HEK293T (cell line): ENCODE data around the gene ILF2.

ENCODE experiments used
- CTCF ChIA-PET: fragments of 350-600 bp; formaldehyde crosslinking; extraction: SDS; loops from one replicate; lab custom pipeline; 2021; ENCODE audit warnings: antibody characterized with exemption, inconsistent platforms; lab: Yijun Ruan, JAX
- POLR2A ChIA-PET: fragments of 350-600 bp; formaldehyde crosslinking; extraction: SDS; loops from one replicate; lab custom pipeline; 2020; ENCODE audit warnings: antibody characterized with exemption, inconsistent platforms; lab: Yijun Ruan, JAX
- DNase-seq: peaks from one replicate; pipeline ENCODE4 v3.0.0; 2012; ENCODE audit warnings: mixed read lengths; ENCODE audit errors: extremely low spot score
- ARNT ChIP-seq: fragments of 450-650 bp; IDR thresholded peaks from 2 replicates; pipeline ENCODE4 v1.6.1; 2017; ENCODE audit warnings: mild to moderate bottlenecking
- BHLHE40 ChIP-seq: fragments of 450-650 bp; IDR thresholded peaks from 2 replicates; pipeline ENCODE4 v1.6.1; 2016; ENCODE audit warnings: mild to moderate bottlenecking, moderate library complexity, borderline replicate concordance
- CTBP1 ChIP-seq: fragments of 450-650 bp; IDR thresholded peaks from 2 replicates; pipeline ENCODE4 v1.6.1; 2016; ENCODE audit warnings: borderline replicate concordance
- ELF4 ChIP-seq: fragments of 450-650 bp; IDR thresholded peaks from 2 replicates; pipeline ENCODE4 v1.6.1; 2017; ENCODE audit warnings: antibody characterized with exemption
- FOXA1 ChIP-seq: fragments of 450-650 bp; IDR thresholded peaks from 2 replicates; pipeline ENCODE4 v1.6.1; 2016; ENCODE audit warnings: mild to moderate bottlenecking
- FOXK2 ChIP-seq: fragments of 450-650 bp; IDR thresholded peaks from 2 replicates; pipeline ENCODE4 v1.6.1; 2016; ENCODE audit warnings: mild to moderate bottlenecking
- FOXM1 ChIP-seq: fragments of 450-650 bp; IDR thresholded peaks from 2 replicates; pipeline ENCODE4 v1.6.1; 2017; ENCODE audit warnings: mild to moderate bottlenecking, borderline replicate concordance
- HDGF ChIP-seq: fragments of 450-650 bp; IDR thresholded peaks from 2 replicates; pipeline ENCODE4 v1.6.1; 2017; ENCODE audit warnings: antibody characterized with exemption, borderline replicate concordance
- L3MBTL2 ChIP-seq: fragments of 450-650 bp; conservative IDR thresholded peaks from 2 replicates; pipeline ENCODE4 v1.6.1; 2016; ENCODE audit warnings: mild to moderate bottlenecking
- LEF1 ChIP-seq: fragments of 450-650 bp; IDR thresholded peaks from 2 replicates; pipeline ENCODE4 v1.6.1; 2017; ENCODE audit warnings: mild to moderate bottlenecking, borderline replicate concordance
- NFRKB ChIP-seq: fragments of 450-650 bp; IDR thresholded peaks from 2 replicates; pipeline ENCODE4 v1.6.1; 2016; ENCODE audit warnings: mild to moderate bottlenecking, moderate library complexity
- SP1 ChIP-seq: fragments of 450-650 bp; IDR thresholded peaks from 2 replicates; pipeline ENCODE4 v1.6.1; 2017
- SUZ12 ChIP-seq: fragments of 450-650 bp; IDR thresholded peaks from 2 replicates; pipeline ENCODE4 v1.6.1; 2016; ENCODE audit warnings: mild to moderate bottlenecking
- TARDBP ChIP-seq: fragments of 450-650 bp; IDR thresholded peaks from 2 replicates; pipeline ENCODE4 v1.6.1; 2016
- ZNF384 ChIP-seq: fragments of 450-650 bp; IDR thresholded peaks from 2 replicates; pipeline ENCODE4 v1.6.1; 2016
- TF ChIP-seq, protein P1 (sequence below): fragments of 450-650 bp; IDR thresholded peaks from 2 replicates; pipeline ENCODE4 v1.6.1; 2016

ILF2 gene

DNA sequence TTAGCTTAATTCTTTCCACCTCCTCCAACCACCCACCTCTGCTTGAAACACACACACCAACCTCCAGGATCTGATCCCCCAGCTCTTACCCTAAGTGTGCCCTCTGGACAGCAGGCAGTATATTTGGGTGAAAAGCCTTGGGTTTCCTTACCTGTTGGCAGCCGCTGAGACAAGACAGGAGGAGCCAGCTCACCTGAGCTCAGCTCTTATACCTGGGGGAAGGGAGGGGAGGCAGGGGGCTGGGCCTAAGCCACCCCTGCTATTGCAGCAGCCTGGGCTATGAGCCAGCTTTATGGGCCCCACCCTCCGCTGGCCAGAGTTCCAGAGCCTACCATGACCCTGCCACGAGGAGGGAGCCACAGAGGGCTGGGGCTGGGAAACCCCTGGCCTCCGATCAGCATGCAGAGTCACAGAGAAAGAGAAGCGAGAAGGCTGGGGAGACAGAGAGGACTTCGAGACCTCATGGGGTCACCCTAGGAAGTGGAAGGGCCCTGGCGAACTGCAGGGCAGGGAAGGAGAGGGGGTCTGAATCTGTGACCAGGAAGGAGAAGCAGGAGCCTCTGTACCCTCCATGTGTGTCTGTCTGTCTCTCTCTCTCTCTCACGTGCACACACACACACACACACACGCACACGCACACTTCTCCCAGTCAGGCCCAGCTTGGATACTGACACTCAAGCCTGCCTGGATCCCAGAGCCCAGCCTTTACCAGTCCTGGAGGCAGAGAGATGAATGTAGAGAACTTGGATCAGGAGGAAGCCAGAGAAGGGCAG is 54.5 kb downstream of the ILF2 start, which contains the start of gene S100A14:
Gene S100A14, minus strand, starts transcription at position 182 of the 773 bp plus-strand sequence. CDS start 467 bp downstream, outside the sequence.
- TF ChIP-seq LEF1 (no peak), L3MBTL2 (no peak), FOXM1 (no peak), FOXA1 (no peak), ZNF384 (no peak), HDGF (no peak)
- ChIA-PET CTCF (interaction anchor here (0.6 to 2.8 kb wide), 2 partner anchors 11 to 28 kb away, joined by 3 to 27 read pairs; partner anchors contain the start of genes S100A1 and S100A13), POLR2A (interaction anchor here (1.0 to 6.3 kb wide), 3 partner anchors 11 to 18 kb away, joined by 3 to 72 read pairs (median 28); partner anchors contain the start of genes CHTOP, S100A1 and S100A13)
- DNase-seq = no peak

DNA sequence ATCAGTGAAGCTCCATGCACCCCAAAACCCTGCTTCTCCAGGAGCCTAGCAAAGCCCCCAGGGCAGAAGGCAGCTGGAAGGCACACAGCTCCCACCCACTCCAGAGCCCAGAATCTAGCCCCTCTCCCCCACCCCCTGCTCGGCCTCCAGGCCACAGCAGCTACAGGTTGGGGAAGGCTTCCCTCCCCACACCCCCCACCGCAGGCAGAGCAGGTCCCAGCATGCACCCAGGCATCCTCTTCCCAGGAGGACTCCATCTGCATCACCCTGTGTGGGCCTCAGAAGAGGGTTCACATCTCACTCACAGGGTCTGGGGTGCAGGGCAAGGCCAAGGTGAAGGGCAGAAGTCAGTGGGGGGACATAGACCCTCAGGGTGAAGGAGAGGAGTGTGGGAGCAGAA is 55.4 kb downstream of the ILF2 start:
- ChIA-PET CTCF (interaction anchor here (0.6 to 2.8 kb wide), 2 partner anchors 12 to 182 kb away, joined by 3 to 27 read pairs; partner anchors contain the start of genes S100A1 and S100A13), POLR2A (interaction anchor here (1.0 to 6.3 kb wide), 3 partner anchors 12 to 19 kb away, joined by 3 to 72 read pairs (median 28); partner anchors contain the start of genes CHTOP, S100A1 and S100A13)
- no peak for DNase-seq
- TF ChIP-seq TARDBP (no peak), CTBP1 (no peak), FOXK2 (no peak), LEF1 (no peak), L3MBTL2 (no peak), SP1 (no peak), FOXA1 (no peak), FOXM1 (no peak), SUZ12 (no peak), ARNT (no peak), ZNF384 (no peak), BHLHE40 (no peak), ELF4 (no peak), NFRKB (no peak), HDGF (no peak)
- TF ChIP-seq, protein P1, sequence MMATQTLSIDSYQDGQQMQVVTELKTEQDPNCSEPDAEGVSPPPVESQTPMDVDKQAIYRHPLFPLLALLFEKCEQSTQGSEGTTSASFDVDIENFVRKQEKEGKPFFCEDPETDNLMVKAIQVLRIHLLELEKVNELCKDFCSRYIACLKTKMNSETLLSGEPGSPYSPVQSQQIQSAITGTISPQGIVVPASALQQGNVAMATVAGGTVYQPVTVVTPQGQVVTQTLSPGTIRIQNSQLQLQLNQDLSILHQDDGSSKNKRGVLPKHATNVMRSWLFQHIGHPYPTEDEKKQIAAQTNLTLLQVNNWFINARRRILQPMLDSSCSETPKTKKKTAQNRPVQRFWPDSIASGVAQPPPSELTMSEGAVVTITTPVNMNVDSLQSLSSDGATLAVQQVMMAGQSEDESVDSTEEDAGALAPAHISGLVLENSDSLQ = no peak

DNA sequence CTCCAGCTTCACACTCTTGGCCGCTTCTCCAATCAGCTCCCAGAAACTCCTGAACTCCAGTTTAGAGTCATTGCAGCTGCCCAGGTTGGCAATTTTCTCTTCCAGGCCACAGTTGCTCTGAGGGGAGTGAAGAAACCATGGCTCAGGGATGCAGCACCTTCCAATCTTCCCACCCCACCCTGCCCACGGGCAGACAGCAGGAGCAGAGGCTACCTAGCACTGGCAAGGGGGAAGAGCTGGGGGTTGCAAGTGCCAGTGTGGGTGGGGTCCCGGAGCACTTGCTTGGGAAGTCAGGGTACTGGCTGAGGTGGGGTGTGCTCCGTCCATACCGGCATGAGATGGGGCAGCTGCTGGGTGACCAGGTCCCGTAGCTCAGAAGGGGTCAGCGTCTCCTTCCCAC is 55.9 kb downstream of the ILF2 start:
- TF ChIP-seq SP1 (no peak), BHLHE40 (no peak), NFRKB (no peak), HDGF (no peak), L3MBTL2 (no peak), FOXK2 (no peak), ELF4 (no peak)
- TF ChIP-seq, protein P1 = no peak
- ChIA-PET POLR2A (interaction anchor here (0.9 to 6.3 kb wide), 3 partner anchors 9 to 19 kb away, joined by 4 to 72 read pairs (median 28); partner anchors contain the start of genes CHTOP, S100A1 and S100A13), CTCF (interaction anchor here (0.6 to 2.8 kb wide), 2 partner anchors 13 to 182 kb away, joined by 3 to 27 read pairs; partner anchors contain the start of genes S100A1 and S100A13)
- no peak for DNase-seq

DNA sequence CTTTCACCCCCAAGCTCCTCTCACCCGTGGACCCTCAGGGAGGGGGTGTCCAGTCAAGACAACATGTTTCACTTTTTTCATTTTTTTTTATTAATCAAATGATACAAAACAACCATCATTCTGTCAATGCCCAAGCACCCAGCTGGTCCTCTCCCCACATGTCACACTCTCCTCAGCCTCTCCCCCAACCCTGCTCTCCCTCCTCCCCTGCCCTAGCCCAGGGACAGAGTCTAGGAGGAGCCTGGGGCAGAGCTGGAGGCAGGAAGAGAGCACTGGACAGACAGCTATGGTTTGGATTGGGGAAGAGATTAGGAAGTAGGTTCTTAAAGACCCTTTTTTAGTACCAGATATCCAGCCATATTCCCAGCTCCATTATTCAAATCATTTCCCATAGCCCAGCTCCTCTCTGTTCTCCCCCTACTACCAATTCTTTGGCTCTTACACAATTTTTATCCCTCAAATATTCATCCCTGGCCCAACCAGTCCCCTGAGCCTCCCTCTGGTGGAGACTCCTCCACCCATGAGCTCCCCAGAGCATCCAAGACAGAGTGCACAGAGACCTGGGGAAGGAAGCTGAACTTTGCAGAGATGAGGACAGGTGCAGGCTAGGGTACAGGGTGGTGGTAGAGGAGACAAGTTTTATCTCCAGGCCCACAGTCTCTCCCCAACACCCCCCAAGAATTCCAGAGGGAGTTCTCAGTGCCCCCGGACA is 56.4 kb downstream of the ILF2 start:
- no peak for TF ChIP-seq BHLHE40
- no peak for TF ChIP-seq FOXM1
- no peak for TF ChIP-seq ARNT
- DNase-seq = no peak
- POLR2A ChIA-PET = interaction anchor here (0.9 to 6.3 kb wide), 3 partner anchors 9 to 20 kb away, joined by 4 to 72 read pairs (median 28); partner anchors contain the start of genes CHTOP, S100A1 and S100A13
- CTCF ChIA-PET = interaction anchor here (0.6 to 2.8 kb wide), 2 partner anchors 13 to 181 kb away, joined by 3 to 27 read pairs; partner anchors contain the start of genes S100A1 and S100A13

DNA sequence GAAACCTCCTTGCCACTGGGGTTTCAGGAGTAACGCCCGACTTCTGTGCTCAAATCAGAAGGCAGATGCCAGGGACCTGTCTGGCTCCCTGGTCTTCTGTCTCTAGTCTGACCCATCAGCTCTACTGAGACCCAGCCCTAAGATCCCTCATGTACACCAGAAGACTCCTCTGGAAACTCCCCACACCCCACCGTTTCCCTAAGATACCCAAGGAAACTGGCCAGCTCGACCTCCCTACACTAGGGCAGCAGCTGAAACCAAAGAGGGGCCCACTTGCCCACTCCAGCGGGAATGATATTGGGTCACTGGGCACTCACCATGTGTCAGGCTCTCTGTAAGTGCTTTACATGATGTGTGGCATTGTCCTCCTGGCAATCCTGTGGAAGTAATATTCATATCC is 57.4 kb downstream of the ILF2 start:
- ChIA-PET CTCF (interaction anchor here (1.0 kb wide), 1 partner anchor 103 kb away, joined by 3 read pairs; no protein-coding TSS in a partner anchor), POLR2A (interaction anchor here (1.9 to 6.3 kb wide), 3 partner anchors 14 to 21 kb away, joined by 25 to 72 read pairs (median 31); partner anchors contain the start of genes CHTOP, S100A1 and S100A13)
- no peak for DNase-seq
- no peak for TF ChIP-seq FOXA1
- no peak for TF ChIP-seq TARDBP
- TF ChIP-seq ELF4 = no peak
- no peak for TF ChIP-seq LEF1
- TF ChIP-seq ARNT = no peak
- TF ChIP-seq SUZ12 = no peak
- no peak for TF ChIP-seq CTBP1
- no peak for TF ChIP-seq HDGF
- TF ChIP-seq ZNF384 = no peak
- TF ChIP-seq, protein P1 = no peak
- TF ChIP-seq L3MBTL2 = no peak
